ENCODE data around the gene VEGFD. TPM values are rescaled to one million over a fixed set of nuclear protein-coding genes. Genes with fewer than 3 reads are reported as not detected.

Gene VEGFD
- total and polyA plus RNA-seq, 9 donors: 0.57 to 5.5 (median 1.7) TPM

DNA sequence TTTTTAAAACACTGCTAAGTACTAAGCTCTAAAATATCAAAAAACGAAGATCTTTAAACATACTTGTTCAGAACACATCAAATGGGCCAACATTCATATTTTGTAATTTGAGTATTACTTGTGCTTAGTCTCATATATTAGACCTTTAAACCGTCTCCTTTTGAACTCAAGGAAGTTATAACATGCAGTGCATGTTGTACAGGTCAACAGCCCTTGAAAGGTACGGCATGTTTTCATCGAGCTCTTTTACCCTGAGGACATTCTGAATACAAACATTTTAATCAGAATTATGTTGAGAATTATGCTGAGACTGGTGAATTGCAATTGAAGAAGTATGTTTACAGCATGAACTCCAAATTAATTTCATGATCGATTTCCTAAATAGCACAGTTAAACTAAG, 61.7 kb downstream of the VEGFD start:
- intact Hi-C loops (cut with DNase I): no loop called here
- H3K4me1 ChIP-seq (ENCODE audit: insufficient read depth): no peaks in the 10 kb centered on the region
- WGBS, 3 donors: 60 to 76% (median 72%) methylated on average over 5 of the region's 5 CpGs
- H3K36me3 ChIP-seq: no peaks in the 10 kb centered on the region
- H3K27me3 ChIP-seq: no peaks in the 10 kb centered on the region
- H3K4me3 ChIP-seq: no peak overlapping the region
- H3K27ac ChIP-seq: no peak overlapping the region
- no peaks in the 10 kb centered on the region for H3K9me3 ChIP-seq
- TF ChIP-seq, protein P1, sequence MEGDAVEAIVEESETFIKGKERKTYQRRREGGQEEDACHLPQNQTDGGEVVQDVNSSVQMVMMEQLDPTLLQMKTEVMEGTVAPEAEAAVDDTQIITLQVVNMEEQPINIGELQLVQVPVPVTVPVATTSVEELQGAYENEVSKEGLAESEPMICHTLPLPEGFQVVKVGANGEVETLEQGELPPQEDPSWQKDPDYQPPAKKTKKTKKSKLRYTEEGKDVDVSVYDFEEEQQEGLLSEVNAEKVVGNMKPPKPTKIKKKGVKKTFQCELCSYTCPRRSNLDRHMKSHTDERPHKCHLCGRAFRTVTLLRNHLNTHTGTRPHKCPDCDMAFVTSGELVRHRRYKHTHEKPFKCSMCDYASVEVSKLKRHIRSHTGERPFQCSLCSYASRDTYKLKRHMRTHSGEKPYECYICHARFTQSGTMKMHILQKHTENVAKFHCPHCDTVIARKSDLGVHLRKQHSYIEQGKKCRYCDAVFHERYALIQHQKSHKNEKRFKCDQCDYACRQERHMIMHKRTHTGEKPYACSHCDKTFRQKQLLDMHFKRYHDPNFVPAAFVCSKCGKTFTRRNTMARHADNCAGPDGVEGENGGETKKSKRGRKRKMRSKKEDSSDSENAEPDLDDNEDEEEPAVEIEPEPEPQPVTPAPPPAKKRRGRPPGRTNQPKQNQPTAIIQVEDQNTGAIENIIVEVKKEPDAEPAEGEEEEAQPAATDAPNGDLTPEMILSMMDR (IDR thresholded peaks at IDR 0.05): no peak
- no peak for TF ChIP-seq POLR2A (IDR thresholded peaks at IDR 0.05)
- no peak for TF ChIP-seq EP300 (IDR thresholded peaks at IDR 0.05)
- no peak for DNase-seq

- DNase-seq: no peak
- WGBS, 3 donors: 69 to 73% (median 70%) methylated on average over 3 of the region's 3 CpGs
- Histone ChIP-seq H3K4me3 (no peak overlapping the region), H3K36me3 (no peaks in the 10 kb centered on the region), H3K27ac (no peak overlapping the region), H3K4me1 (ENCODE audit: insufficient read depth) (no peaks in the 10 kb centered on the region), H3K9me3 (no peaks in the 10 kb centered on the region), H3K27me3 (no peaks in the 10 kb centered on the region)
- TF ChIP-seq POLR2A (IDR thresholded peaks at IDR 0.05) (no peak), EP300 (IDR thresholded peaks at IDR 0.05) (no peak)
- TF ChIP-seq, protein P1 (IDR thresholded peaks at IDR 0.05): no peak
- intact Hi-C loops (cut with DNase I): no loop called here
Measured at GRCh38 chrX:15322072-15322471, 62.1 kb downstream of the VEGFD start.

DNA sequence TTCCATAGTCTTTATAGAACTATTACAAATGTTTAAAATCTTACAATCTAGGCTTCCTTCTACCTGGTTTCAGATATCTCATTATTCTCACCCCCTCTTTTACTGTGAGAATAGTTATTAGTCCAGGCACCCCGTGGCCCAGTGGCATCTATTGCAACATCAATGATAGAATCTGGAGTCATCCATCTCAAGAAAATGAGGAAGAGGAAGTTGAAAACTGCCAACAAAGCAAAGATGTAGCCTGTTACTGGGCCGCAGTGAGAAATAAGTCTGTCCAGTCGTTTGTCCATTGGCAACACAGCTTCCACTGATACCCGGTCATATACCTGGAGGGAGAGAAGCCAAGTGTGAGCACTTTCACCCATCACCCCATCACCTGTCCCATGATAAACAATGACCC, 62.8 kb downstream of the VEGFD start:
- no peaks in the 10 kb centered on the region for H3K9me3 ChIP-seq
- DNase-seq: no peak

GRCh38 chrX:15320297-15320696, 63.9 kb downstream of the VEGFD start:
- no peak for TF ChIP-seq POLR2A (IDR thresholded peaks at IDR 0.05)
- TF ChIP-seq, protein P1 (IDR thresholded peaks at IDR 0.05): no peak
- TF ChIP-seq EP300 (IDR thresholded peaks at IDR 0.05): no peak
- Histone ChIP-seq H3K36me3 (no peaks in the 10 kb centered on the region), H3K9me3 (no peaks in the 10 kb centered on the region), H3K27ac (no peak overlapping the region), H3K4me1 (ENCODE audit: insufficient read depth) (no peaks in the 10 kb centered on the region), H3K27me3 (no peaks in the 10 kb centered on the region), H3K4me3 (no peak overlapping the region)
- DNase-seq: no peak
- intact Hi-C loops (cut with DNase I): no loop called here
- 29 to 47% (median 38%) methylated on average over 4 of the region's 4 CpGs for WGBS, 3 donors

More for the DNA sequence above, 62.8 kb downstream of the VEGFD start:
- Histone ChIP-seq H3K36me3 (no peaks in the 10 kb centered on the region), H3K27ac (no peak overlapping the region), H3K27me3 (no peaks in the 10 kb centered on the region), H3K4me3 (no peak overlapping the region), H3K4me1 (ENCODE audit: insufficient read depth) (no peaks in the 10 kb centered on the region)
- intact Hi-C loops (cut with DNase I): no loop called here
- no peak for TF ChIP-seq EP300 (IDR thresholded peaks at IDR 0.05)
- TF ChIP-seq POLR2A (IDR thresholded peaks at IDR 0.05): no peak
- TF ChIP-seq, protein P1 (IDR thresholded peaks at IDR 0.05): no peak
- 71 to 76% (median 73%) methylated on average over 4 of the region's 4 CpGs for WGBS, 3 donors
